PC-3 (cell line): ENCODE results near the gene EPB41L4A.

Source experiments
- EZH2 ChIP-seq: fragments of 300-600 bp; sonication (generic); IDR thresholded peaks from one replicate; pipeline ENCODE4 v1.6.1; 2017; ENCODE audit warnings: antibody characterized with exemption, mild to moderate bottlenecking, low read length; ENCODE audit not compliant: unreplicated experiment
- EZH2phosphoT487 ChIP-seq: fragments of 300-600 bp; sonication (generic); IDR thresholded peaks from 2 replicates; pipeline ENCODE4 v1.6.1; 2018; ENCODE audit warnings: mild to moderate bottlenecking, antibody characterized with exemption, low read length, borderline replicate concordance
- TF ChIP-seq, protein P1 (sequence below): fragments of 300-600 bp; sonication (generic); conservative IDR thresholded peaks from 2 replicates; pipeline ENCODE4 v1.5.1; 2017; ENCODE audit warnings: antibody characterized with exemption, low read depth, mild to moderate bottlenecking, low read length

DNA sequence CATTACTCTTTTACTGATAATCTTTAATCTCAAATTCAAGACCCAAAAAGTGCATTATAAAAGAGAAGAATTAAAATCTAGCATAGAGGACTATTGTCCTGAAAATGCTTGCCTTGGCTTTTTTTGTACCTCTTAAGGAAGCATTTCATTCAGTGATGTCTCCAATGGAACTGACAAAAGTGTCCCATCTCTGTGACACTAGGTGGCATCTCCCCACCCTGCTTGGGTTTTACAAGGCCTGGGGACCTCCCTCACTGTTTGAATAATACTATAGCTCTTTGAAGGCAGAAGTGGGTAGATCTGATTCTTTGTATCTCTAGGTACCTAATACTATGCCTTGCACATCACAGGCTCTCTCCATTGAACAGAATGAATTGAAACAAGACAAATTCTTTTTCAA is 180.6 kb downstream of the EPB41L4A start:
- TF ChIP-seq, protein P1, sequence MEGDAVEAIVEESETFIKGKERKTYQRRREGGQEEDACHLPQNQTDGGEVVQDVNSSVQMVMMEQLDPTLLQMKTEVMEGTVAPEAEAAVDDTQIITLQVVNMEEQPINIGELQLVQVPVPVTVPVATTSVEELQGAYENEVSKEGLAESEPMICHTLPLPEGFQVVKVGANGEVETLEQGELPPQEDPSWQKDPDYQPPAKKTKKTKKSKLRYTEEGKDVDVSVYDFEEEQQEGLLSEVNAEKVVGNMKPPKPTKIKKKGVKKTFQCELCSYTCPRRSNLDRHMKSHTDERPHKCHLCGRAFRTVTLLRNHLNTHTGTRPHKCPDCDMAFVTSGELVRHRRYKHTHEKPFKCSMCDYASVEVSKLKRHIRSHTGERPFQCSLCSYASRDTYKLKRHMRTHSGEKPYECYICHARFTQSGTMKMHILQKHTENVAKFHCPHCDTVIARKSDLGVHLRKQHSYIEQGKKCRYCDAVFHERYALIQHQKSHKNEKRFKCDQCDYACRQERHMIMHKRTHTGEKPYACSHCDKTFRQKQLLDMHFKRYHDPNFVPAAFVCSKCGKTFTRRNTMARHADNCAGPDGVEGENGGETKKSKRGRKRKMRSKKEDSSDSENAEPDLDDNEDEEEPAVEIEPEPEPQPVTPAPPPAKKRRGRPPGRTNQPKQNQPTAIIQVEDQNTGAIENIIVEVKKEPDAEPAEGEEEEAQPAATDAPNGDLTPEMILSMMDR, result no peak
- no peak for TF ChIP-seq EZH2
- no peak for TF ChIP-seq EZH2phosphoT487
